ENCODE results near the gene PTGDR2.

The PTGDR2 gene

DNA sequence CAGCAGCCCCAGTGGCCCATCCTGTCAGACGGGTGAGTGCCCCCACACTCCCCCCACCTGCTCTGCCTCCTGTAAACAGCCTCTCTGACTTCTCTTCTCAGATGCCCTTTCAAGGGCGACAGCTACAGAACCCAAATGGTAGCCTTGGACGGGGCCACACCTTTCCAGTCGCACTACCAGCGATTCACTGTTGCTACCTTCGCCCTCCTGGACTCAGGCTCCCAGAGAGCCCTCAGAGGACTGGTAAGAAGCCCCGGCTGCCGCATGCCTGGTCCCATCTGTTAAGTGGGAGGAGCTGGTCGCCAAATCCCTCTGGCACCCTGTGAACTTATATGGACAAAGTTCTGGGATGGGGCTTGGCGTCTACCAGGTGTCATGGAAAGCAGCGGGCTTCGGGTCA, 17.8 kb upstream of the PTGDR2 start:
- no peak for DNase-seq

DNA sequence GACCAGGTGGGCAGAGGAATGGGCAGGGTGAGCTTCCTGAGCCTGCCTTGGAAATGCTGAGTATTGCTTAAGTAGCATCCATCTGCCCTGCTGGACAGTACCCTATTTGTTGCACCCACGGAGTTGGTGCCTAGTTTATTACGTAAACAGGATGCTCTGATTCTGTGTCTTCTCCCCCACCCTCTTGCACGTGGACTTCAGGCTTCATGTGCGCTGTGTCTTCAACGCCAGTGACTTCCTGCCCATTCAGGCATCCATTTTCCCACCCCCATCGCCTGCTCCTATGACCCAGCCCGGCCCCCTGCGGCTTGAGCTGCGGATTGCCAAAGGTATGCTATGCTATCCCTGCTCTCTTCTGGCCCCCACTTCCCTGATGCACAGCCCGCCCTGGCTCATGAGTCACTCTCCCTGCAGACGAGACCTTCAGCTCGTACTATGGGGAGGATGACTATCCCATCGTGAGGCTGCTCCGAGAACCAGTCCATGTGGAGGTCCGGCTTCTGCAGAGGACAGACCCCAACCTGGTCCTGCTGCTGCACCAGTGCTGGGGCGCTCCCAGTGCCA, 17.3 kb upstream of the PTGDR2 start:
- no peak for DNase-seq

DNA sequence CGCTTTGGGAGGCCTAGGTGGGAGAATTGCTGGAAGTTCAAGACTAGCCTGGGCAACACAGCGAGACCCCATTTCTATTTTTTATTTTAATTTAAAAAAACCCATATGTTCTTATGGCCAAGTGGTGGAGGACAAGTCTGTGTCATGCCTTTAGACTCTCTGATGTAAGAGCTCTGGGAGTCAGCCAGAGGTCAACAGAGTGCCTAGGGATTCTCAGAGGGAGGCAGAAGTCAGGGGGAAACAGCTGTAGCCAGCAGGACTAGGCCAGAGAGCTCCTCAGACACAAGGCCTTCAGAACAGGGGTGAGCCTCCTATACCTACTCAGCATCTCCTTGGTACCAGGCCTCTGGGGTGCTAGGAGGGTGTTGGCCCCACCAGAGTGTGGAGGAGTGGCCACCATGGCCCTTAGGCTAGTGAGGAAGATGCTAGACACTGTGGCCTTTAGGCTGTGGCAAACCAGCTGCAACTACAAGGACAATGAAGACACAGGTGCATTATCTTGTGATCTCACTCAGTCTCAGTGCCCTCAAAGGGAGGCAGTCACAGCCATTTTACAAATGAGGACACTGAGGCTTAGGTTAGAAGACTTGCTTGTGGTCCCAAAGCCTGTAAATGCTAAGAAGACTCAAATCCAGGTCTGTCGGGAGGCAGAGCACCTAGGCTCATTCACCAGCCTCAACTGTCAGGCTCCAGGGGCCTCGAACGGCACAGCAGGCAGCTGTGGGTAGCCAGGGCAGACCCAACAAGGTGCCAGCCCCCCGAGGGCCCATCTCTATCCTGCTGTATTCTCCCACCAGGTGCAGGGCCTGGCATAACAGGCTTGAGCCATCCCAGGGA, 16.6 kb upstream of the PTGDR2 start:
- no peak for DNase-seq

DNA sequence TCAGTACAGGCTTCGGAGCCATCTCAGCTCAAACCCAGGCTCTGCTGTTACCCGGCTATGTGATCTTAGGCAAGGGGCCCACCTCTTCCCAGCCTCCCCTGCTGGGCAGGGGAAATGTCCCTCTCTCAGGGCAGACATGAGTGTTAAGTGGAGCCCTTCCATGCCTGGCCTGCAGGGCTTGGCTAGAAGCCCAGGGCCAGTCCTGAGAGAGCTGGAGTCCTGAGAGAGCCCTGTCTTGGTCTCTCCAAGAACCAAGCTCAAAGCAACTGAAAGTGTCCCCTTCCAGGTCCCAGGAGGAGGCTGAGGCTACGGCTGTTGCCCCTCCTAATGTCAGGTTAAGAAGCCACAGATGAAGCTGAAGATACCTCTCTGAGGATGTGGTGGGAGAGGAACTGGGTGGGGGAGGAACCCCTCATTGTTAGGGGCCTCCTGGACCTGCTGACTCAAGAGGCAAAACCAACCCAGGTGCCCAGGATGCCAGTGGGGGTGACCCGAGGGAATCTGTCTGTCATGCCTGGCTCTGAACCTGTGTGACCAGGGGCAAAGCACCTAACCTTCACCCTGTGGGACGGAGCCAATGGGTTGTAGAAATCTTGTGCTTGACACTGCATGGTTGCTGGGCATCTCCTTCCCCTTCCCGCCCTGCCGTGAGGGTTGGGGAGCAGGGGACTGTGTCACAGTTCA, 15.8 kb upstream of the PTGDR2 start:
- no peak for DNase-seq

DNA sequence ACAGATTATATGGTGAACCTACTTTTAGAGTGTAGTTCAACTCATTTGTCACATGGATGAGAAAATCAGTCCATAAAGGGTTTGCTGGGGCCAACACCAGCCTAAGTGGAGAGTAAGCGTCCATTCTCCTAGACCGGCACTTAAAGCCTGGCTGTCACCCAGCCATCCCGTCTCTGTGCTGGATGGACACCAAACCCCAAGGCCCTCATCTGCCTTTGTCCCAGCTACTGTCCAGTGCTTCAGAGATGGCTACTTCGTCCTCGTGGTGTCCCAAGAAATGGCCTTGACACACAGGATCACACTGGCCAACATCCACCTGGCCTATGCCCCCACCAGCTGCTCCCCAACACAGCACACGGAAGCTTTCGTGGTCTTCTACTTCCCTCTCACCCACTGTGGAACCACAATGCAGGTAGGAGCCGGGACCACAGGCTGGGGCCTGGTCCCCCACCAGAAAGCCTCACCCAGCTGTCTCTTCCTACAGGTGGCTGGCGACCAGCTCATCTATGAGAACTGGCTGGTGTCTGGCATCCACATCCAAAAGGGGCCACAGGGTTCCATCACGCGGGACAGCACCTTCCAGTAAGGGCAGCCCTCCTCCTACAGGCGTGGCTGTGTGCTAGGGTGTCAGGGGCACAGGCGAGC, 15.1 kb upstream of the PTGDR2 start:
- no peak for DNase-seq

DNA sequence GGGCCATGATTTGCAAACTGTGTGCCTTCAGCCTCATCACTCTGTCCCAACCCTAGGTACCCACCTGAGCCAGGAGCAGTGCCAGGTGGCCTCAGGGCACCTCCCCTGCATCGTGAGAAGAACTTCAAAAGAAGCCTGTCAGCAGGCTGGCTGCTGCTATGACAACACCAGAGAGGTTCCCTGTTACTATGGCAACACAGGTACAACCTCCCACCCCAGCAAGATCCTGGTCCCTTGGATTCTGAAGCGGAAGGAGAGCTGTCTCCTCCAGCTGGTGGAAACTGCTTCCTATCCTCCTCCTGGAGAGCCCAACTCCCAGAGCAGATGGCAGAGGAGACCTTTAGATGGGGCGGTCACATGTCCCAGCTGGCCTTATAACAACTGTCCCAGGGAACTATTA, 14.5 kb upstream of the PTGDR2 start:
- no peak for DNase-seq

DNA sequence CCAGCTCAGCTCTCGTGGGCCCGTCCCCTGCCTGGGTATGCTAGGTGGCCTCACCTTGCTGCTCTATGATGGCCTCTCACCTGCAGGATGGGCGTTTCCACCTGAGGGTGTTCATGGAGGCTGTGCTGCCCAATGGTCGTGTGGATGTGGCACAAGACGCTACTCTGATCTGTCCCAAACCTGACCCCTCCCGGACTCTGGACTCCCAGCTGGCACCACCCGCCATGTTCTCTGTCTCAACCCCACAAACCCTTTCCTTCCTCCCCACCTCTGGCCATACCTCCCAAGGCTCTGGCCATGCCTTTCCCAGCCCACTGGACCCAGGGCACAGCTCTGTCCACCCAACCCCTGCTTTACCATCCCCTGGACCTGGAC, 13.7 kb upstream of the PTGDR2 start:
- no peak for DNase-seq

DNA sequence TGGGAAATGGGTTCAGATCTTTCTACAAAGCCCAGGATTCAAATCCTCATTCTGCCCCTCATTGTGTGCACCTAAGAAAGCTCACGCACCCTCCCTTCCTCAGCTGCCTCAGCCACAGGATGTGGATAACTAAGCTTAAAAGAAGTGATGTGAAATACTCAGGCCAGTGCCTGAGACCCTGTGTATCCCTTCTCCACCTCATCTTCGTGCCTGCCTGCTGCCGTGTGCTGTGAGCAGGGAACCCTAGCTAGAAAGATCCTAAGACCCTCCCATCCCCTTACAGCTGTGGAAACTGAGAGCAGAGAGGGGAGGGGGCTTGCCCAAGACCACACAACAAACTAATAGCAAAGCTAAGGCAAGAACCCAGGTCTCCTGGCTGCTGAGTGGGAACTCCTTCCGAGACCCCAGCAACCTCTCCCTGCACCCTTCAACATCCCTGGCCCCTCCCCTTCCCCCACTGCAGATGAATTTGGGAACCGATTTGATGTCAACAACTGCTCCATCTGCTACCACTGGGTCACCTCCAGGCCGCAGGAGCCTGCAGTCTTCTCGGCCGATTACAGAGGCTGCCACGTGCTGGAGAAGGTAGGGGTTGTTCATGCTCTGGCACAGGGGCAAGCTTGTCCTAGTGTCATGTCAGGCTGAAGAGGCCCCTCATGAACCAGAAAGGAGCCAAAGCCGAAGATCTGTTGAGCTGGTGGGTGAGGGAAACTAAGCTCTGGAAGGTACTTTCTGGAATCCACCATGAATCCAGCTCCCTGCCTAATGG, 13.1 kb upstream of the PTGDR2 start:
- DNase-seq, result no peak

DNA sequence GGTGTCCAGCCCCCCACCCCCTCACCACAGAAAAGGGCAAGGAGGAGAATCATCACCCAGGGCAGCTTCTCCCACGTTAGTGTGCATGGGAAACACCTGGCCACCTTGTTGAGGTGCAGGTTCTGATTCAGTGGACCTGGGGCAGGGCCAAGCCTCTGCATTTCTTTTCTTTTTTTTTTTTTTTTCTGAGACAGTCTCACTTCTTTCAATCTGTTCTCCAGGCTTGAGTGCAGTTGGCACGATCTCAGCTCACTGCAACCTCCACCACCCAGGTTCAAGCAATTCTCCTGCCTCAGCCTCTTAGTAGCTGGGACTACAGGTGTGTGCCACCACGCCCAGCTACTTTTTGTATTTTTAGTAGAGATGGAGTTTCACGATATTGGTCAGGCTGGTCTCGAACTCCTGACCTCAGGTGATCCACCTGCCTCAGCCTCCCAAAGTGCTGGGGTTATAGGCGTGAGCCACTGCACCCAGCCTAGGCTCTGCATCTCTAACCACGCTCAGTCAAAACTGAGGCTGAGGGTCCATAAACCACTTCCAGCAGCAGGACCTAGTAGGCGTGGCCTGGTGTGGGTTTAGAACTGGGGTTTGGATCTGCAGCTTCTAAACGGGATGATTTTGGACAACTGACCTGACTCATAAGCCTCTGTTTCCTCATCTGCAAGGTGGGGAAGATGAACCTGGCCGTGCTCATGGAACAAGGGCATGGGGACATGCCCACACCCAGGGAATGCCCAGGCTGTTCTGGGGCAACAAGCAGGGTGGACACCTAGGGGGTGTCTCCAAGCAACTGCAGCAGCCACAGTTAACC, 12.3 kb upstream of the PTGDR2 start:
- DNase-seq, result no peak

DNA sequence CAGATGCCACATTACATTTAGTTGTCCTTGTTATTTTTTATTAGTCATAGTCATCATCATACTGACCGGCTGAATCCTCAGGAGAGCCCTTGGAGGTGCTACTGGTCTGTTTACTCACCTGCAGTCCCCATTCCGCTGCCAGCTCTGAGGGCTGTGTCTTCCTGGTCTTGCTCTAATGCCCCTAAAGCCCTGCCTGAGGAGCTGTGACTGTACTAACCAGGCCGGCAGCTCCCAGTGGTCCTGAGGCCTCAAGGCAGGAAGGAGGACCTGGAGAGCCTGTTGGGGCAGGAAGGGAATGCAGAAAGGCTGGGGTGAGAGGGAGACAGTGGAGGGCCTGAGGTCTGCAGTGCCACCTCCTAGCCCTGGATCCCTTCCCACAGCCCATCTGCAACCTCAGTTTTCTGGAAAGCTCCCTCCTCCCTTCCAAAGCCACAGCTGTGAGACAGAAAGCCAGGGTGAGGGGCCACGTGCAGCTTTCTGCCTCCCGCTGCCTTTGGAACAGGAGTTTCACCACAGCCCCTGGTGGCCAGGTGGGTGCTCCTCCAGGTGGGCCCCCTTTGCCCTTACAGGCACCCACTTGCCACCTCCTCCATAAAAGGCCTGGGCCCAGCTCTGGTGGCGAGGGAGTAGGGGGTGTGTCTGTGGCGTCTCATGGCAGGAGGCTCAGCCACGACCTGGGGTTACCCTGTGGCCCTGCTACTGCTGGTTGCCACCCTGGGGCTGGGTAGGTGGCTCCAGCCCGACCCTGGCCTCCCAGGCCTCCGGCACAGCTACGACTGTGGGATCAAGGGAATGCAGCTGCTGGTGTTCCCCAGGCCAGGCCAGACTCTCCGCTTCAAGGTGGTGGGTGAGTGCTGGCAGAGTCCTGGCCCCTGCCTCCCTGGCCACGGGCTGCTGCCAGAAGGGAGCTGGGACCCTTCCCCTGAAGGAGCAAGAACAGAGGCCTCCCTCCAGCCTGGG, 11.4 kb upstream of the PTGDR2 start, which contains the start of gene ZP1:
ZP1 (plus strand) TSS at position 632 of the 960 bp plus-strand sequence; CDS start at position 652, 20 bp downstream.
- no peak for DNase-seq

DNA sequence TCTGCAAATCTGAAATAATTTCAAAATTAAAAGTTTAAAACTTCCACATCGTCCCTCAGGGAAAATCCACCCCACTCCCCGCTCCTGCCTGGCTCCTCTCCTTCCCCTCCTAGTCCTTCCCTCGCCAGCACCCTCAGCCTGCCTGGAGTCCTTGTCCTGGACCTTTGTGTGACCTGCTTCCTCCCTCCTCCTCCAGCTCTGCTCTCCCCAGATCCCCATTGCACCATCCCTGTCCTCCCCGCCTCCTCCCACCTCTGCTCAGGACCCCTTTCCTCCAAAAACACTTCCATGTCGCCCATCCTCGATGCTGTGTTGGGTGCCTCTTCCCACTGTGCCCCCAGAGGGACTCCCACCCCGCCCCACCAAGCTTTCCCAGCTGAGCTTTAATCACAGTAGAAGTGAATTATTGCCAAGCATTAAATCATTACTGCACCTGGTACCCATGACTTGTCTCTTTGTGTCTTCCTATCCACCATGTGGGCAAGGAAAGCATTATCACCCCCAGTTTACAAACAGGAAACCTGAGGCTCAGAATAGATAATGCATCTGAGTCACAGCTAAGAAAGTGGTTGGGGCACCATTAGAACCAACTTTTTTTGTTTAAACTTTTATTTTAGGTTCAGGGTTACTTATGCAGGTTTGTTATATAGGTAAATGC, 9.2 kb upstream of the PTGDR2 start:
- no peak for DNase-seq

DNA sequence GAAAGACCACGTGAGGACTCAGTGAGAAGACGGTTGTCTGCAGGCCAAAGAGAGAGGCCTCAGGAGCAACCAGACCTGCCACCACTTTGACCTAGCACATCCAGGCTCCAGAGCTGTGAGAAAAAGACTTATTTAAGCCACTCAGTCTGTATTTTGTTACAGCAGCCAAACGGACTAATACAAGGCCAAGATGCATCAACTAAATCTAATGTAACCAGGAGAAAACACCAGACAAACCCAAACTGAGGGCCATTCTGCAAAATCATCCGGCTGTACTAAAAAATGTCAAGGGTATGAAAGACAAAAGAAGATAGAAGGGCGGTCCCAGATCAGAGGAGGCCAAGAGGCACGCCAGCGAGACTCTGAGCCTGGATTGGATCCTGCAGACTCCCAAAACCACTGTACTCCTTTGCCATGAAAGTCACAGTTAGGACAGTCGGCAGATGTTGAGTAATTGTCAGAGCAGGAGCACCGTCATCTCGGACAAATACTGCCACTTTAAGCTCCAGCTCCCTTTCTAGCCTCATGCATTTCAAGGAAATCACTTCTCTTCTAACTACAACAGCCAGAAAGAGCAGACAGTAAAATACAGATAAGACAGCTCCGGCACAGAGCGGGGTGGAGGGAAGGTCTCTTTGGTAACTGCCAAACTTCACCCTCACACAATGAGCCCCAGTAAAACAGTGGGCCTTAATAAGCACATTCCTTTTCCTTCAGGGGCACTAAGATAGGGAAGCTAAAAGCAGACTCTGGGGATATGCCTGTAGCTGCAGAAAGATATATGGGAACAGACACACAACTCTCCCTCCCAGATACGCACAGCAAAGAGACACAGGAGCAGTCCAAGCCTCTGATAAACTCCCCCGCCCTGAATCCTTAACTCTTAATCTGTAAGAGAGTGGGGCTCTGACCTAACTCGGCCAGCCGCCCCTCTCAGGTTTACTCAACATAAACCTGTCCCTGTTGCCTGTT, 8.1 kb upstream of the PTGDR2 start:
- no peak for DNase-seq

DNA sequence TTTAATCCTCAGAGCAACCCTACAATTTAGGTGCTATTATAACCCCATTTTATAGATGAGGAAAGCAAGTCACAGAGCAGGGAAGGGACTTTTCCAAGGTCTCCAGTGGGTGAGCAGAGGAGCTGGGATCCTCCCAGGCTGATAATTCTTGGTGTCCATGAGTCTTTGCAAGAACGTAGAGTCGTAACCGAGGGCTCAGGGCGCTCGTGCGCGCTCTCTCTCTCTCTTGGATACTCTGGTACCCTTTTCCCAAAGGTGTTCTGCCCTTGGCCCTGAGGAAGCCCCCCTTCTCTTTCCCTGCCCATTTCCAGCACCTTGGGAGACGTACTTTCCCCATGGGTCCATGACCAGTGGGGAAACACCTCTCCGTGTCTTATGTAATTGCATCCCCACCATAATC, 6.4 kb upstream of the PTGDR2 start:
- DNase-seq, result no peak

DNA sequence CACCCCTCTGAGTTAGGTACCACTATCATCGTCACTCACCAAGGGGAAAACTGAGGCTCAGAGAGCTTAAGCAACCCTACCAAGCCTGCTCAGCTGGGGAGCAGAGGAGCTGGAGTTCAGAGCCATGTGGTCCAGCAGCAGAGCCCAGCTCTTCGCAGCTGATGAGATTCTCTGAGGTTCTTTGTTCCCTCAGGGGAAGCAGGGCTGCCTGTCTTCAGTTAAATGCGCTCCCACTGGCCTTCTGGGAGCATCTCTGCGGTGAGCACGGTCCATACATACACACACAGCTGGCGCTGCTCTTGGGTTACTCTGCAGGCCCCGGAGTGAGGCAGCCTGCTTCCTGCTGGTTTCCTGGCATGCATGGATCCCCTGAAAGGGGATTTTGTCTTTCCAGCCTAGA, 5.2 kb upstream of the PTGDR2 start:
- DNase-seq, result no peak

DNA sequence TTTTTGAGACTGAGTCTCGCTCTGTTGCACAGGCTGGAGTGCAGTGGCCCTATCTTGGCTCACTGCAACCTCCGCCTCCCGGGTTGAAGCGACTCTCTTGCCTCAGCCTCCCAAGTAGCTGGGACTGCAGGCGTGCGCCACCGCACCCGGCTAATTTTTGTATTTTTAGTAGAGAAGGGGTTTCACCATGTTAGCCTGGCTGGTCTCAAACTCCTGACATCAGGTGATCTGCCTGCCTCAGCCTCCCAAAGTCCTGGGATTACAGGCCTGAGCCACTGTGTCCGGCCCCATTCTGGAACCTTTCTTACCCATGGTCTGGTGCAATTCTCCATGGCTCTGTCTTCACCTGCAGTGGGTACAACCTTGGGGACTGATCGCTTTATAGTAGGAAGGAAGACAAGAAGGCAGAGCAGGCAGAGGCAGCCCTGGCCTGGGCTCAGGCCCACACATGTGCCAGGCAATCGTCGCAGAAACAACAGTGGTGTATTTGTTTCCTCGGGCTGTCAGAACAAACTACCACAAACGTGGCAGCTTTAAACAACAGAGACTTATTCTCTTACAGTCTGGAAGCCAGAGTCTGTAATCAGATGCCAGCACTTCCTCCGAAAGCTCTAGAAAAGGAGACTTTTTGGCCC, 4.0 kb upstream of the PTGDR2 start:
- DNase-seq, result no peak

DNA sequence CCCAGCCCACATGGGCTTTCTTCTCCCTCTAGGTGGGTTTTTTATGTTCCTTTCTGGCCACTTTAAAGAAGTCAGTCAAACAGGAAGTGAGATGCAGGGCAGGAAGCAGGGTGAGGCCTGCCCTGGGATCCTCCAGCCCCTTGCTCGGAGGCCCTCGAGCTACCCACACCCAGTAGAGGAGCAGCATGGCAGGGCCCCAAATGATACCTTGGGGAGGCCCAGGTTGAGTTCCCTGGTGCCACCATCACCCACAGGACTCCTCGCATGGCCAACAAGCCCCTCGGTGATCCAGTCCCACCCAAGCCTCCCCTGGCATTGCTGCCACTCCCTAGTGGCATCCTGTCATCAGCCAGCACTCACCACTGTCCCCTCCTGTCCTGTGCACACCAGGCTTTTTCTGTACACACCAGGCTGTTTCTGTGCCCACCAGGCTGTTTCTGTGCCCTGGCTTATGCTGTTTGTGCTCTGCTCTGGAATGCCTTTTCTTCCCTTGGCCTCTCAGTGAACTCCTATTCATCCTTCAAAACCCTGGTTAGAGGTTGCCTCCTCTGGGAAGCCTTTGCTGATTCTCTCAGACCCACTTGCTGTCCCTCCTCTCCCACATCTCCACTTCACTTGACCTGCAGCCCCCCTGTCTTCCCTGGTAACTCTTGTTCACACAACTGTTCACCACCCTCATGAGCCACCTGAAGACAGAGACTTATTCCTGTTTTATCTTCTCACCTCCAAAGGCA, 3.1 kb upstream of the PTGDR2 start:
- no peak for DNase-seq

DNA sequence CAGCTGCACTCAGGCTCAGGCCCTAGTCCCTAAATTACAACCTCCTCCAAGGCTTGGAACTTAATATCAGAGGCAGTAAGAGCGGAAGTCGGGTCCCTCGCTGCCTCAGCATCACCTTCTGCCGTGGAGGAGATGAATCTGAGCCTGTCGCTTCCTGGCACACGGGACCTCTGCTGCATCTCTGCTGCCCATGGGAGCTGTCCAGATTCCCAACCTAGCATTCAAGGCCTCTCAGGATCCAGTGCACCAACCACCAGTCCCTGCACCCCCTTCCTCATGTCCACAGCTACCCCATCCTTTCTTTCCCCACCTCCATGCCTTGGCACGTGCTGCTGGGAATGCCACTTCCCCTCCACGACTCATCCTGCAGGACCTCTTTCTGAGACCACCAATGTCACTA, 2.5 kb upstream of the PTGDR2 start:
- DNase-seq, result no peak

All from NCI-H1436 treated with DMSO at 0.1 percent for 48 hours (cell line).